Hematopoietic multipotent progenitor cell treated with erythropoietin and hydrocortisone succinate and interleukin-3 and kit ligand, for 4 days (in vitro differentiated cells): Measurements from ENCODE around the gene SFSWAP.
"Not testable (repeated sequence)": the region's sequence is repeated elsewhere in the genome, so short reads cannot be mapped to it uniquely, and the experiment has no call there.

Source experiments
- DNase-seq: peaks from one replicate; pipeline ENCODE4 v3.0.0-alpha.2; 2015

SFSWAP gene

GRCh38 chr12:131737150-131737827, 26.4 kb downstream of the SFSWAP start:
- no peak for DNase-seq

DNA sequence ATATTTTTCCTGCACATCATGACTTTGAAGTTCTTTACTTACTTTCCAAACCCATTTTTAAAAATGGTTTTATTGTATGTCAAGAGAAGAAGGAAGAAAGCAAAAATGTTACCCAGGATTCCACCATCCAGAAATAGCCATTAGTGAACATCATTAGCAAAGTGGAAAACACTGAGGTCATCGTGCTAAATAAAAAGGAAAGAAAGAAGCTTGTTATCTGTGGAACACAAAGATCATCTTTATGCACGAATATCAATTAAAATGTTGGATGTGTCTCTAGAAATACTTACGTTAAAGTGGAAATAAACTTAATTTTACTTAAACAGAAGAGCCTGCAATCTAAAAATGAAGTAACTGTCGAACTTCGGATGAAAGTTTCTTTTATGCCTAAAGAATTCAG, 27.3 kb downstream of the SFSWAP start:
- DNase-seq = no peak

- DNase-seq = no peak
Measured at GRCh38 chr12:131740626-131741025, 29.7 kb downstream of the SFSWAP start.

DNA sequence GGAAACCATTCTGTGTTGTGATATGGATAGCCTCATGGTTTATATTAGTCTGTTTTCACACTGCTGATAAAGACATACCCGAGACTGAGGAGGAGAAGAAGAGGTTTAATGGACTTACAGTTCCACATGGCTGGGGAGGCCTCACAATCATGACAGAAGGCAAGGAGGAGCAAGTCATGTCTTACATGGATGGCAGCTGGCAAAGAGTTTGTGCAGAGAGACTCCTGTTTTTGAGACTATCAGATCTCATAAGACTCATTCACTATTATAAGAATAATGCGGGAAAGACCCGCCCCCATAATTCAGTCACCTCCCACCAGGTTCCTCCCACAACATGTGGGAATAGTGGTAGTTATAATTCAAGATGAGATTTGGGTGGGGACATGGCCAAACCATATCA, 31.9 kb downstream of the SFSWAP start:
- DNase-seq = not testable (repeated sequence)

DNA sequence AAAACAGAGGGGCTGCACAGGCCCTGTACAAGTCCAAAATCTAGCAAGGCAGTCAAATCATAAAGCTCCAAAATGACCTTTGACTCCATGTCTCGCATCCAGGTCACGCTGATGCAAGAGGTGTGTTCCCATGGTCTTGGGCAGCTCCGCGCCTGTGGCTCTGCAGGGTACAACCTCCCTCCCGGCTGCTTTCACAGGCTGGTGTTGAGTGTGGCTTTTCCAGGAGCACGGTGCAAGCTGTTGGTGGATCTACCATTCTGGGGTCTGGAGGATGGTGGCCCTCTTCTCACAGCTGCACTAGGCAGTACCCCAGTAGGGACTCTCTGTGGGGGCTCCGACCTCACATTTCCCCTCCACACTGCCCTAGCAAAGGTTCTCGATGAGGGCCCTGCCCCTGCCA, 32.5 kb downstream of the SFSWAP start:
- not testable (repeated sequence) for DNase-seq

DNA sequence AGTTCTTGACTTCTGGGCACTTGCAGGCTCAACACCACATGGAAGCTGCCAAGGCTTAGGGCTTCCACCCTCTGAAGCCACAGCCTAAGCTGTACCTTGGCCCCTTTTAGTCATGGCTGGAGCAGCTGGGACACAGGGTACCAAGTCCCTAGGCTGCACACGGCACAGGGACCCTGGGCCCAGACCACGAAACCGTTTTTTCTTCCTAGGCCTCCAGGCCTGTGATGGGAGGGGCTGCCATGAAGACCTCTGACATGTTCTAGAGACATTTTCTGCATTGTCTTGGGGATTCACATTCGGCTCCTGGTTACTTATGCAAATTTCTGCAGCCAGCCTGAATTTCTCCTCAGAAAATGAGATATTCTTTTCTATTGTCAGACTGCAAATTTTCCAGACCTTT, 33.0 kb downstream of the SFSWAP start:
- DNase-seq = not testable (repeated sequence)

- peak; percentile 16 for DNase-seq
Measured at GRCh38 chr12:131744675-131745074, 33.8 kb downstream of the SFSWAP start.

GRCh38 chr12:131745706-131746105, 34.8 kb downstream of the SFSWAP start:
- no peak for DNase-seq

DNA sequence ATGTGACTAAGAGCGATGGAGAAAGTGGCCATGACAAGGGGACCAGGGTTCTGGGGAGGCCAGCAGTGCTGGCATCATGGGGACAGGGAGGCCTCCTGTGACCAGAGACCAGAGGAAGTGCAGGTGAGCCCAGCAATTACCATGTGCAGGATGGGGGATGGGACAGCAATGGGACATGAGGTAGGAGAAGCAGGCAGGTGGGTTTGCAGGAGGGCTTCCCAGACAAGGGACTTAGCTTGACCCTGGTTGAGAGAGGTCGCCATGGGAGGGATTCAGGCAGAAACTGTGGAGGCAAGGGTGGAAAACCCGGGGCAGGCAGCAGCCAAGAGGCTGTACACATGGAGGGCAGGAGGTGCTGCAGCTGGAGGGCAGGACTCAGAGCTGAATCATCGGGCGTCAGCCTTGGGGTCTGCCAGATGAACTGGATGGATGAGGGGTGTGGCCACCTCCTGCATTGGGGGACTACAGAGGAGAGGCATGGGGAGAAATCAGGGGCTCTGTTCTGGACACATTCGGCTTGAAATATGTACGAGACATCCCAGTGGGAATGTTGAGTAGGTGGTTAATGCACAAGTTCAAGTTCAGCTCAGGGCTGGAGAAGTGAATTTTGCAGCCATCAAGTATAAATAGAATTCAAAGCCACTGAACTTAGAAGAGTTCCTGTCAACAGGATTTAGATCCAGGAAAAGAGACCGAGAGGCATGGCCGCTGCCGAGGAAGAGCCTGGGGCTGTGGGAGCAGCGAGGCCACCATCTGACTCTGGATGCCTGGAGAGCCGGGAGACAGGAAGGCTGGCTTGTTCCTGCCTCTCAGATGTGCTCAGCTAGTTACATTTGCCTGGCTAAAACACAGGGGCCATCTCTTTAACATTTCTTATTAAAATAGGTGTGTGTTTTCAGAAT, 36.6 kb downstream of the SFSWAP start:
- DNase-seq = no peak

- DNase-seq = no peak
Measured at GRCh38 chr12:131749618-131750315, 38.9 kb downstream of the SFSWAP start.

- no peak for DNase-seq
Measured at GRCh38 chr12:131751335-131751734, 40.4 kb downstream of the SFSWAP start.

- DNase-seq = no peak
Measured at GRCh38 chr12:131752451-131752850, 41.6 kb downstream of the SFSWAP start.

- no peak for DNase-seq
Measured at GRCh38 chr12:131753005-131753404, 42.1 kb downstream of the SFSWAP start.

- DNase-seq = no peak
Measured at GRCh38 chr12:131753757-131754156, 42.9 kb downstream of the SFSWAP start.

- no peak for DNase-seq
Measured at GRCh38 chr12:131754184-131754583, 43.3 kb downstream of the SFSWAP start.

- DNase-seq = peak; percentile 76
Measured at GRCh38 chr12:131755305-131756113, 44.6 kb downstream of the SFSWAP start.

DNA sequence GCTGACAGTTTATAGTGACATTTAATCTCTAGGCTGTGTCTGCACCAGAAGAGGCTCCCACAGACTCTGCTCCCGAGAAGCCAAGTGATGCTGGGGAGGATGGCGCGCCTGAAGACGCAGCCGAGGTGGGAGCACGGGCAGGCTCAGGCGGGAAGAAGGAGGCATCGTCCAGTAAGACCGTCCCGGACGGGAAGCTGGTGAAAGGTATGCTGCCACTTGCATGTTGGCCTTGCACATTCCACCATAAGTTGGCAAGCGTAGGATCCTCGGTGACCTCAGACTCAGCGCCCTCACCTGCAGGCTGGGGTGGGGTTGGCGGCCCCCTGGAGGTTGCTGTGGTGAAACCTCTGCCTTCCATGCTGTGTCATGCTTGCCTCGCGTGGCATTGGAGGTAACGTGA, 45.6 kb downstream of the SFSWAP start:
- DNase-seq = no peak

DNA sequence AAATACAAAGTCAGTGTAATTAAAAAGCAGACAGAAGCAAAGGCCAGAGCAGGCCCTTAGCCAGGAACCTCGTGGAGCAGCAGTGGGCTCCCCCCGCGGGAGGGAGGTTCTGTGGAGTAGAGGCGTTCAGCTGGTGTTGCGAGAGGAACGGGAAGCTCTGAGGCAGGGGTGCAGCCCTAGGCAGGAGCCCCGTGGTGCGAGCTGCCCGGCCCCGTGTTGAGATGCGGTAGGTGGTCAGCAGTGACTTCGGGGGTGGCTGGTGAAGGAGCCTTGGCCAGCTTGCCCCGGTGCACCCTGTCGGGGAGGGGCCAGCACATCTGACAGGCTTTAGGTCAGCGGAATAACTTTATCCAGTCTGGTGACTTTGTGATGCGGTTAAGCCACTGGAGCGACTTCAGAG, 46.2 kb downstream of the SFSWAP start:
- no peak for DNase-seq

DNA sequence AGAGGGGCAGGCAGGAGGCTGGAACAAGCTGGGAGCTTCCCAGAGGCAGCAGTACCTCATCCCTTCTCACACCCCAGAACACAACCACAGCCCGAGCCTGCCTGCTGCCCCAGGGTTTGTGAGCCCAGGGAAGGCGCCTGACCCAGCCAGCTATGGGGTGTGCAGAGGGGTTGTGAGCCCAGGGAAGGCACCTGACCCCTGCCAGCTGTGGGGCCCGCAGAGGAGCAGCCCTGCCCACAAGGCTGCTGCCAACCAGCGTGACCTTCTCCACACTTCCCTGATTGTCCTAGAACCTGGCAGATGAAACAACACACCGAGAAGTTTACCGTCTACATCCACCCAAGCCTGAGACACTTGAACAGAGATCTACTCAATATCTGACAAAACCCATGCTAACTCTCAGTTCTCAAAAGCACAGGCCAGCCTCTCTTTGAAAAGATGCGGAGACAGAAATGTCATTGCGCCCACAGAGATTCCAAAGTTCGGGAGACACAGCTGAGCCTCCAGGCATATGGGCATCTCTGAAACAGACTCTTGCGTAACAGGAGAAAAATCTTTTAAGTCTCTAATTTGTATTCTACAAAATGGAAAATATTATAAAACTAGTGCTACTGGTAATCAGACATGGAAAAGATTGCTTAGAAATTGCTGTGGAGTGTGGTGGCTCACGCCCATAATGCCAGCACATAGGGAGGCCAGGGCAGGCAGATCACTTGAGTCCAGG, 47.3 kb downstream of the SFSWAP start:
- DNase-seq = no peak

- DNase-seq = no peak
Measured at GRCh38 chr12:131759176-131759575, 48.3 kb downstream of the SFSWAP start.

GRCh38 chr12:131761638-131762037, 50.7 kb downstream of the SFSWAP start:
- DNase-seq = no peak

- DNase-seq = no peak
Measured at GRCh38 chr12:131764738-131765137, 53.8 kb downstream of the SFSWAP start.
